Measurements from ENCODE around the gene KRT8.
"Not testable (repeated sequence)": the region's sequence is repeated elsewhere in the genome, so short reads cannot be mapped to it uniquely, and the experiment has no call there.

The KRT8 gene

GRCh38 chr12:52904509-52905300, at the start of gene KRT8:
KRT8 (minus strand) TSS chr12:52905076; CDS start chr12:52904981, 95 bp downstream.
- not testable (repeated sequence) for H3K4me3 ChIP-seq (ENCODE audit: low read depth, low read length); DNase-seq (ENCODE audit: low read depth)

GRCh38 chr12:52953181-52953841, 48.4 kb upstream of the KRT8 start:
- DNase-seq (ENCODE audit: low read depth): no peak
- TF ChIP-seq, protein P1, sequence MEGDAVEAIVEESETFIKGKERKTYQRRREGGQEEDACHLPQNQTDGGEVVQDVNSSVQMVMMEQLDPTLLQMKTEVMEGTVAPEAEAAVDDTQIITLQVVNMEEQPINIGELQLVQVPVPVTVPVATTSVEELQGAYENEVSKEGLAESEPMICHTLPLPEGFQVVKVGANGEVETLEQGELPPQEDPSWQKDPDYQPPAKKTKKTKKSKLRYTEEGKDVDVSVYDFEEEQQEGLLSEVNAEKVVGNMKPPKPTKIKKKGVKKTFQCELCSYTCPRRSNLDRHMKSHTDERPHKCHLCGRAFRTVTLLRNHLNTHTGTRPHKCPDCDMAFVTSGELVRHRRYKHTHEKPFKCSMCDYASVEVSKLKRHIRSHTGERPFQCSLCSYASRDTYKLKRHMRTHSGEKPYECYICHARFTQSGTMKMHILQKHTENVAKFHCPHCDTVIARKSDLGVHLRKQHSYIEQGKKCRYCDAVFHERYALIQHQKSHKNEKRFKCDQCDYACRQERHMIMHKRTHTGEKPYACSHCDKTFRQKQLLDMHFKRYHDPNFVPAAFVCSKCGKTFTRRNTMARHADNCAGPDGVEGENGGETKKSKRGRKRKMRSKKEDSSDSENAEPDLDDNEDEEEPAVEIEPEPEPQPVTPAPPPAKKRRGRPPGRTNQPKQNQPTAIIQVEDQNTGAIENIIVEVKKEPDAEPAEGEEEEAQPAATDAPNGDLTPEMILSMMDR (IDR thresholded peaks at IDR 0.05; ENCODE audit: low read depth, low read length, missing control alignments): no peak
- no peak overlapping the region for H3K4me3 ChIP-seq (ENCODE audit: low read depth, low read length)

DNA sequence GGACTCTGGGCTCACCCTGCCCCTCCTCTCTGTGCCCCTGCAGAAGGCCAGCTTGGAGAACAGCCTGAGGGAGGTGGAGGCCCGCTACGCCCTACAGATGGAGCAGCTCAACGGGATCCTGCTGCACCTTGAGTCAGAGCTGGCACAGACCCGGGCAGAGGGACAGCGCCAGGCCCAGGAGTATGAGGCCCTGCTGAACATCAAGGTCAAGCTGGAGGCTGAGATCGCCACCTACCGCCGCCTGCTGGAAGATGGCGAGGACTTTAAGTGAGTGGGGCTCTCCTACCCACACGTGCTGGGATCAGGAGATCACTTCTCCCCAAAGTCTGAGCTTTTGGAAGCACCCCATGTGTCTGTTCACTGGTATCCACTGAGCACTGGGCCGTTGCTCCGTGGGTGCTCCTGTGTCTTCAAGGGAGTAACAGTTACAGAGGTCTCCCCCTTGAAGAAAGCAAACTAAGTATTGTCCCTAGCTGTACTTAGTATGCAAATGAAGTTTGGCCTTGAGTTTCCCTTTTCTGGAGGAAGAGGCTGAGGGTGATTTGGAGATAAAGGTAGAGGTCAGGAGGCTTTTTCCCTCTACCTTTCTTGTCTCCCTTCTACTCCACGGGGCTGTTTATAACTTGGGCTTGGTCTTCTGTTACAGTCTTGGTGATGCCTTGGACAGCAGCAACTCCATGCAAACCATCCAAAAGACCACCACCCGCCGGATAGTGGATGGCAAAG, 47.4 kb upstream of the KRT8 start:
- DNase-seq (ENCODE audit: low read depth): no peak
- H3K4me3 ChIP-seq (ENCODE audit: low read depth, low read length): no peak overlapping the region
- TF ChIP-seq, protein P1 (IDR thresholded peaks at IDR 0.05; ENCODE audit: low read depth, low read length, missing control alignments): peak; percentile 52

- no peak for DNase-seq (ENCODE audit: low read depth)
- no peak overlapping the region for H3K4me3 ChIP-seq (ENCODE audit: low read depth, low read length)
- TF ChIP-seq, protein P1 (IDR thresholded peaks at IDR 0.05; ENCODE audit: low read depth, low read length, missing control alignments): no peak
Observed at GRCh38 chr12:52951640-52952039, 46.8 kb upstream of the KRT8 start.

DNA sequence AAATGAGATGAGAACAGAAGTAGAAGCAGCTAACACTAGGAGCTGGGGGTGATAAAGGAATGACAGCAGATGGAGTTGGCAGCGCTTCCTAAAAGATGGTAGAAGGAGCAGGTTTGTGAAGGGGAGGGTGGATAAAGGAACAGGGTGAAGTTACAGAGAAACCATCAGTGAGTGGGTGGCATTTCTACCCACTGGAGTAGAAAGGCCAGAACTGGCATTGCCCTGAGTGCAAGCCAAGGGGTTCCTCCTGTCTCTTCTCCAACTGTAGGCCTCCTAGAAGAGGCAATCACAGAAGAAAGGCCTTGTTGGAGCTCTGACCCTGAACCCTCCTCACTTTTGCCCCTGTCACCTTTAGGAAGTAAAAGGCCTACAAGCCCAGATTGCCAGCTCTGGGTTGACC, 46.2 kb upstream of the KRT8 start:
- TF ChIP-seq, protein P1 (IDR thresholded peaks at IDR 0.05; ENCODE audit: low read depth, low read length, missing control alignments): no peak
- DNase-seq (ENCODE audit: low read depth): no peak
- no peak overlapping the region for H3K4me3 ChIP-seq (ENCODE audit: low read depth, low read length)

GRCh38 chr12:52950553-52950952, 45.7 kb upstream of the KRT8 start:
- TF ChIP-seq, protein P1 (IDR thresholded peaks at IDR 0.05; ENCODE audit: low read depth, low read length, missing control alignments): no peak
- DNase-seq (ENCODE audit: low read depth): no peak
- H3K4me3 ChIP-seq (ENCODE audit: low read depth, low read length): no peak overlapping the region

Measured in GM12864 (cell line).